Muscle of leg (tissue), 11 donors: ENCODE results near the gene VARS2. TPM values are rescaled to one million over a fixed set of nuclear protein-coding genes. Genes with fewer than 3 reads are reported as not detected.
"Not testable (repeated sequence)": the region's sequence is repeated elsewhere in the genome, so short reads cannot be mapped to it uniquely, and the experiment has no call there.

ENCODE experiments used
- DNase-seq: peaks from one replicate; pipeline ENCODE4 v3.0.0; 2013
- H3K27ac ChIP-seq: one replicate; pipeline ENCODE4 v1.5.1; 2013; ENCODE audit warnings: mild to moderate bottlenecking, low read length, control low read depth
- H3K27me3 ChIP-seq: one replicate; pipeline ENCODE4 v1.6.1; 2013; ENCODE audit warnings: low read length; ENCODE audit not compliant: control insufficient read depth, insufficient read depth
- H3K36me3 ChIP-seq: one replicate; pipeline ENCODE4 v1.6.1; 2013; ENCODE audit warnings: low read length; ENCODE audit not compliant: control insufficient read depth, insufficient read depth
- H3K4me1 ChIP-seq: one replicate; pipeline ENCODE4 v1.6.1; 2013; ENCODE audit warnings: low read length; ENCODE audit not compliant: control insufficient read depth, insufficient read depth
- H3K4me3 ChIP-seq: one replicate; pipeline ENCODE4 v1.5.1; 2013; ENCODE audit warnings: low read length, control low read depth
- H3K9me3 ChIP-seq: replicated peaks from 2 replicates; pipeline ENCODE4 v1.6.1; 2013; ENCODE audit warnings: low read depth, low read length; ENCODE audit not compliant: control insufficient read depth
- WGBS: methylation state at CpG from one replicate; pipeline ENCODE4 v1.1.5; 2013; ENCODE audit warnings: missing lambda C conversion rate; ENCODE audit not compliant: insufficient coverage; 5-methylcytosine and 5-hydroxymethylcytosine counted together
- polyA plus RNA-seq, 8 donors: library from polyadenylated mRNA; unstranded; fragments of 120-200 nt; gene quantifications; one replicate each; pipeline versions ENCODE4 v1.2.1 to v1.2.3, GENCODE V29; 2013; ENCODE audit warnings: inconsistent platforms in 1 of 8, low replicate concordance in 1 of 8; ENCODE audit not compliant: insufficient read length in 8 of 8, insufficient read depth in 1 of 8
- total RNA-seq: library from RNA; stranded (reverse); fragments of 120-200 nt; gene quantifications from one replicate; pipeline ENCODE4 v1.2.4, GENCODE V29; 2013

VARS2 gene
- total and polyA plus RNA-seq, 9 donors, result 20.1 to 34.8 (median 27.5) TPM

DNA sequence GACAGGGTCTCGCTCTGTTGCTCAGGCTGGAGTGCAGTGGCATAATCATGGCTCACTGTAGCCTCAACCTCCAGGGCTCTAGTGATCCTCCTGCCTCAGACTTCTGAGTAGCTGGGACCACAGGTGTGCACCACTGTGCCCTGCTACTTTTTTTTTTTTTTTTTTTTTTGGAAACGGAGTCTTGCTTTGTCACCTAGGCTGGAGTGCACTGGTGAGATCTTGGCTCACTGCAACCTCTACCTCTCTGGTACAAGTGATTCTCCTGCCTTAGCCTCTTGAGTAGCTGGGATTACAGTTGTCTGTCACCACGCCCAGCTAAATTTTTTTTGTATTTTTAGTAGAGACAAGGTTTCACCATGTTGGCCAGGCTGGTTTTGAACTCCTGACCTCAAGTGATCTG, 13.0 kb downstream of the VARS2 start:
- H3K36me3 ChIP-seq, result peaks cover 43% of the 10 kb centered on the region
- 100% methylated on average over 1 of the region's 3 CpGs for WGBS

DNA sequence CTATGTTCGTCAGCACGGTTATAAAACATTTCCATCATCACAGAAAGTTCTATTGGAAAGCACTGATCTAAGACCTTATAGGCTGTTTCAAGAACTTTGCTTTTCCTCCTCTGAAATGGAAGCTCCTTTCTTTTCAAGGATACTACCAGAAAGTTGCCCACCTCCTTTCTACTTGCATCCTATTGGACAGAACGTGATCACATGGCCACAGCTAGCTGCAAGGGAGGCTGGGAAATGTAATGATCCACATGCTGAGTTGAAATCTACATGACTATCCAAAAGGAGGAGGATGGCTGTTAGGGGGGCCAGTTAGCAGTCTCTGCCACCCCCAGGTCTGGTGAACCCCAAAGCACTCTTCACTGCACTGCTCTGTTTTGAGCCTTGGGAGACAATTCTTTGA, 14.6 kb downstream of the VARS2 start:
- Histone ChIP-seq H3K9me3 (peaks cover 6% of the 10 kb centered on the region), H3K4me3 (no peak overlapping the region), H3K27me3 (peaks cover 2% of the 10 kb centered on the region), H3K4me1 (no peaks in the 10 kb centered on the region), H3K27ac (no peak overlapping the region), H3K36me3 (peaks cover 27% of the 10 kb centered on the region)
- no peak for DNase-seq
- no CpG with 5 or more reads among the region's 3 CpGs for WGBS

More for the DNA sequence above, 13.0 kb downstream of the VARS2 start:
- not testable (repeated sequence) for DNase-seq, H3K27ac ChIP-seq, H3K4me1 ChIP-seq, H3K4me3 ChIP-seq, H3K9me3 ChIP-seq, H3K27me3 ChIP-seq

DNA sequence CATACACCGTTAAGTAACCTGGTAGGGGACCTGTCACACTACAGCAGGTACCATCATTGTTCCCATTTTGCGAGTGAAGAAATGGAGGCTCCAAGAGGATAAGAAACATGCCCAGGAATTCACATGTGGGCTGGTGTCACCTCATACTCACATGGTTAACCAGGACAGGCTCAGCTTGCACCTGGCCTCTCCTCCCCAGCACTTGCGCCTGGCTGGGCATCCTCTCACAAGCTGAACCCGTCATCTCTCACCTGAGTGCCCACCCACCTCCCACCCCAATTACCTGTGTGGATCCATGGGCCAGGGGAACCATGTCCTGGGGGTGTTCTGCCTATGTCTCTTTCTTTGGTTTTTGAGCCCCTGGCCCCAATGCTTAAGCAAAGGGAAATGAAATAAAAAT, 16.5 kb downstream of the VARS2 start:
- no peak for DNase-seq
- Histone ChIP-seq H3K4me1 (no peaks in the 10 kb centered on the region), H3K27ac (no peak overlapping the region), H3K9me3 (peaks cover 6% of the 10 kb centered on the region), H3K4me3 (no peak overlapping the region), H3K36me3 (peaks cover 15% of the 10 kb centered on the region), H3K27me3 (peaks cover 2% of the 10 kb centered on the region)
- 94% methylated on average over 2 of the region's 4 CpGs for WGBS

DNA sequence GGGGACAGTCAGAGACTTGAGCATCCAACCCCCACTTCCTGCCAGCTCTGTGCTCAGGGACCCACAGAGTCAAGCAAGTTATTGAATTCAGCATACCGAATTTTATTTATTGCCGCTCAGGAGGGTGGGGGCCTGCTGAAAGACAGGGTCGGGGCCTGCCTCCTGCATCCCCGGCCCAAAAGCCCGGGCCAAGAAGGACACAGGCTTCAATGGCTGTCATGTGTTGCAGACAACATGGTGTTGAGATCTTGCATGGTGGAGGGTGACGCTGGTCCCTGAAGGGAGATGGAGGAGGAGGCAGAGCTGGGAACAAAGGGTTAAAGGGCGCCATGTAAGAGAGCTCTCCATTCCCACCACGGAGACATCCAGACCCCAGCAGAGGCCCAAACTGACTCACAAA, 17.2 kb downstream of the VARS2 start:
- Histone ChIP-seq H3K9me3 (peaks cover 6% of the 10 kb centered on the region), H3K4me3 (no peak overlapping the region), H3K27me3 (peaks cover 2% of the 10 kb centered on the region), H3K27ac (no peak overlapping the region), H3K4me1 (no peaks in the 10 kb centered on the region), H3K36me3 (peaks cover 8% of the 10 kb centered on the region)
- 50% methylated on average over 4 of the region's 8 CpGs for WGBS
- no peak for DNase-seq

DNA sequence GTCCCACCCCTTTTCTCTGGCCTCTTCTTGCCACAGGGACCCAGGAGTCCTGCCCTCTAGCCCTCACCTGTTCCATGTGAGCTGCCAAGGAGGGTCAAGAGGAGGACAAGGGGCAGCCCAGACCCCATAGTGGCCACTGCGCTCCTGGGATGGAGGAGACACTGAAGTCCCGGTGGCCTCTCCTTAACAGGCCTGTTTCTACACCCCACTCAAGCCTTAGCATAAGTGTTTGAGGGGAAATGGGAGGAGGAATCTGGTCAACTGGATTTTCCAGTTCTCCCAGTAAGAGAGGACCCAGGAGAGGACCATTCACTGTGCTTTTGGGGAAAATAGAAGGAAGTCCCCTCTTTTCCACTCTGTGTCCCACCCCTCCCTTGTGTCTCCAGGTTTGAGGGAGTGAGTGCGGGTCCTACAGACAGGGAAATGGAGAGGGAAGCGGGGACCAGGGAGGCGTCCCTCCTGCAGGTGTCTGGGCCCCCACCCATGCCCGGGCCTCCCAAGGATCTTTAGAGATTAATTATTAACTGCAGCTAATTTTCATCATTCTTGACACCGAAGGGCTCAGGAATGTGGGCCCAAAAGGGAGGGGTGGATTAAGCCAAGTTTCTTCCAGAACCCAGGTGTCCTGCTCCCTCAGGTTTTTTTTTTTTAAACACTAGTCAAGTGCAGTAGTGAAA, 18.1 kb downstream of the VARS2 start, which contains the start of gene SFTA2:
SFTA2 (minus strand) TSS at position 202 of the 677 bp plus-strand sequence; CDS start at position 128, 74 bp downstream.
- H3K9me3 ChIP-seq, result peaks cover 6% of the 10 kb centered on the region
- H3K4me1 ChIP-seq, result no peaks in the 10 kb centered on the region
- no peak for DNase-seq
- 80% methylated on average over 1 of the region's 7 CpGs for WGBS
- H3K27me3 ChIP-seq, result peaks cover 9% of the 10 kb centered on the region
- peaks cover 2% of the 10 kb centered on the region for H3K36me3 ChIP-seq
- H3K27ac ChIP-seq, result no peak within 1 kb of the TSS
- no peak within 1 kb of the TSS for H3K4me3 ChIP-seq

DNA sequence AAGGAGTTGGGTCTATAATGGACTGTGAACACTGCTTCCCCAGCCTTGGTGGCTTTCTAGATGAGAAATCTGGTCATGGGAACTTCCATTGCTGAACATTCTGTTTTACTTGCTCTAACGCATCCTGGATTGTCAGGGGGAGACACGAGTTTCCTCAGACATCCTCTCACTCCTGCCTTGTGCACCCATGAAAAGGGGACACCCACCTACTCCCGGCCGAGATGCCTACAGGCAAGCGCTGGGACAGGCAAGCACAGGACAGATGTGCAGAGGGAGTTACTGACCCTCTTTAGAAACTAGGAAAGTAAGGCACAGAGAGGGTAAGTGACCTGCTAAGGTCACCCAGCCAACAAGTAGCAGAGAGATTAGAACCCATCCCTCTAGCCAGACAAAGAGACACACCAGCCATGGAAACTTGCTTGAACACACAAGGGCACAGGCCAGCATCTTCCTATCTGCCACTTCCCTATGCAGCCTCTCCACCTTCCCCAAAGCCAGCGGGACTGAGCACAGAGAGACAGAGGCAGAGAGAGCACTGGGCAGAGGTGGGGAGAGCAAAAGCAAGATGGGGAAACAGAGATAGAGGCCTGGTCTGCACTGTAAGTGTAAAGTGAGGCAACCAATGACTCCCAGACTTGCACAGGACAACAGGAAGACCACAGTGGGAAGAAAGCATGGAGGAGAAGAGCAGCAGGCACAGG, 18.8 kb downstream of the VARS2 start:
- Histone ChIP-seq H3K4me1 (no peaks in the 10 kb centered on the region), H3K9me3 (peaks cover 6% of the 10 kb centered on the region), H3K27me3 (peaks cover 11% of the 10 kb centered on the region), H3K4me3 (no peak overlapping the region), H3K36me3 (no peaks in the 10 kb centered on the region), H3K27ac (no peak overlapping the region)
- no peak for DNase-seq
- no CpG with 5 or more reads among the region's 6 CpGs for WGBS

DNA sequence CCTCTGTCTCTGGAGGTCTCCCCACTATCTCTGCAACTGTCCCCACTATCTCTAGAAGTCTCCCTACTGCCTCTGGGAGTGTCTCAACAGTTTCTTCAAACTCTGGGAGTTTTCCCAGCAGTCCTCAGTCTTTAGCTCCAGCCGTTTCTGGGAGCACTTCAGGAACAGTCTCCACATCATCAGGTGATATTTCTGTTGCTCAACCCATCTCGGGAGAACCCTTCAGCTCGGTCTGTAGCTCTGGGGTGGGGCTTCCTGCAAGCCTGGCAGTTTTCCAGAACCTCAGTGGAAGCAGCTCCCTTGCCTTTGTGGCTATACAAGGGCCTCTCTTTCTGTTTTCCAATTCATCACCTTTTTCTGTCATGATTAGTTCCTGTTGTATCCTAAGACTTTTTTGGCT, 21.0 kb downstream of the VARS2 start:
- WGBS, result 39% methylated on average over 3 of the region's 3 CpGs
- Histone ChIP-seq H3K9me3 (no peaks in the 10 kb centered on the region), H3K27ac (no peak overlapping the region), H3K4me1 (no peaks in the 10 kb centered on the region), H3K27me3 (peaks cover 11% of the 10 kb centered on the region), H3K4me3 (no peak overlapping the region), H3K36me3 (no peaks in the 10 kb centered on the region)
- no peak for DNase-seq

DNA sequence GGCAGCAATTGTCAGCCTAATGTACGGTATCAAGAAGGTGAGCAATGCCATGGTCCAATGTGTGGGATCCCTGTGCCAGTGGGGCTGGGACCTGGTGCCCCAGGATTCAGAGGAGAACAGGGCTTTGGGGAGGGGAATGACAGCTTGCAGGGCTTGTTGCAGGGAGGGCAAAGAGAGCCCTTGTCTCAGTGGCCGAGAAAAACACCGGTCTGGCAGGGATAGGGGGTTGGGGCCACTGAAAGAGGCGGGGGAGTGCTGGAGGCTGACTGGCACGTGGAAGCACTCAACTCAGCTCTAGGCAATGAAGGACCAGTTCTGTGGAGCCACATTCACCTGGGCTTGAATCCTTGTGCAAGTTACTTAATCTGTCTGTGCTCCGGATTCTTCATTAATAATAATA, 23.2 kb downstream of the VARS2 start:
- Histone ChIP-seq H3K4me1 (no peaks in the 10 kb centered on the region), H3K4me3 (no peak overlapping the region), H3K36me3 (no peaks in the 10 kb centered on the region), H3K27ac (no peak overlapping the region), H3K27me3 (peaks cover 13% of the 10 kb centered on the region), H3K9me3 (no peaks in the 10 kb centered on the region)
- no peak for DNase-seq
- 59% methylated on average over 3 of the region's 6 CpGs for WGBS

DNA sequence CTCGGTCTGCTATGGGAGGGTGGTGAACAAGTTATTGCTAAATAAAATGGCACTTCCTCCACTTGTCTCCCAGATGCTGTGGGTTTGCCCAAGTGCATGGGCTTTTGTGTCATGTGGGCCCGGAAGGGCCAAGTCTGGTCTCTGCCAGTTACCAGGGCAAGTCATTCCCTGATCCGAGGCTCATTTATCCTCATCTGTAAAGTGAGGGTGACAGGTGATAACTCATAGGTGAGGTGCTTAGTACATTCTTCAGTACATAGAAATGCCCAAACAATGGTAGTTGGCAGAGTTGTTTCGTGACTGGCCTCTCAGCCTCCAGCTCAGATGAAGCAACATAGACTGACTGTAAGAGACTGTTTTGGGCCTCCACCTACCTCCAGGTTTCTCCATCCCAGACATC, 24.7 kb downstream of the VARS2 start:
- Histone ChIP-seq H3K9me3 (no peaks in the 10 kb centered on the region), H3K4me3 (no peak overlapping the region), H3K27ac (no peak overlapping the region), H3K4me1 (peaks cover 6% of the 10 kb centered on the region), H3K36me3 (no peaks in the 10 kb centered on the region), H3K27me3 (peaks cover 19% of the 10 kb centered on the region)
- 100% methylated on average over 1 of the region's 4 CpGs for WGBS
- no peak for DNase-seq

DNA sequence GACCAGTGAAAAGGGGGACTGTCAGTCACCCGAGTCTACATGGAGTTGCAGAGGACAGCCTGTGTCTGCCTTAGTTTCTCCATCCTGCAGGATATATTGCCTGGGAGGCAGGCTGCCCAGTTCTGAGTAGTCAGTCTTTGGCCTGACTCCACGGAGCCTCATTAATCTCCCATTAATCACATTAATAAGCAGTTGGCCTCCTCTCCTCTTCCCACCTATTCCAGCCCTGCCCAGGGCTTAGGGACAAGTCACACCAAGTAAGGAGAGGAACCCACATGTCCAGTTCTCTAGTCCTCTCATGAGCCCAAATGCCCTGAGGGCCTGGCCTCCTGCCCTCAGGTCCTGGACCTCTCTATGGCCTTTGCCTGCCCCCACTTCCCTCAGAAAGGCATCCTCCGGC, 25.4 kb downstream of the VARS2 start:
- no peak for DNase-seq

More for the DNA sequence above, 25.4 kb downstream of the VARS2 start:
- Histone ChIP-seq H3K4me1 (peaks cover 6% of the 10 kb centered on the region), H3K9me3 (no peaks in the 10 kb centered on the region), H3K27me3 (peaks cover 21% of the 10 kb centered on the region), H3K4me3 (no peak overlapping the region), H3K27ac (no peak overlapping the region), H3K36me3 (no peaks in the 10 kb centered on the region)
- 54% methylated on average over 2 of the region's 3 CpGs for WGBS
